ENCODE results near the gene SREK1IP1.

DNA sequence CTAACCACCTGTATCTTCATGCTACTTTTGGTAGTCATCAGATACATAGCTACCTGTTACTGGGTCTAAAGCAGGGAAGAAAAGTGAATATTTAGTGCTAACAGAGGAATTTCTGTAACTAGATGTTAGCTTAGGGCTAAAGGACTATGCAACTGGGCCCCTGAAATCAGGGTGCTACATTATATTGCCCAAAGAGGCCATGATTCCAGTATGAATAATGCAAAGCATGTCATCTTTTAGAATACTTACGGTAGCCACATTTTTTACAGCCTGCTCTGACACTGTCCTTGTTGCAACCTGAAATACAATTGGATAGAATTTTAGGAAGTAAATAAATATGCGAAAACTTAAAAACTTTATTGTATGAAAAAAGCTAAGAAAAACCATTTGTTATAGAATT lies 14.4 kb downstream of the SREK1IP1 start:
- TF ChIP-seq ZFP30 (CRISPR knock-in tag; IDR thresholded peaks at IDR 0.05) (no peak), TCF4 (CRISPR knock-in tag; IDR thresholded peaks at IDR 0.05; ENCODE audit: borderline replicate concordance) (no peak), RARB (CRISPR knock-in tag; IDR thresholded peaks at IDR 0.05) (no peak), ZFP3 (CRISPR knock-in tag; IDR thresholded peaks at IDR 0.05) (no peak), ZC3H10 (CRISPR knock-in tag; IDR thresholded peaks at IDR 0.05) (no peak), BACH2 (CRISPR knock-in tag; IDR thresholded peaks at IDR 0.05; ENCODE audit: borderline replicate concordance) (no peak), GLIS3 (CRISPR knock-in tag; IDR thresholded peaks at IDR 0.05) (no peak)
- TF ChIP-seq, protein P1, sequence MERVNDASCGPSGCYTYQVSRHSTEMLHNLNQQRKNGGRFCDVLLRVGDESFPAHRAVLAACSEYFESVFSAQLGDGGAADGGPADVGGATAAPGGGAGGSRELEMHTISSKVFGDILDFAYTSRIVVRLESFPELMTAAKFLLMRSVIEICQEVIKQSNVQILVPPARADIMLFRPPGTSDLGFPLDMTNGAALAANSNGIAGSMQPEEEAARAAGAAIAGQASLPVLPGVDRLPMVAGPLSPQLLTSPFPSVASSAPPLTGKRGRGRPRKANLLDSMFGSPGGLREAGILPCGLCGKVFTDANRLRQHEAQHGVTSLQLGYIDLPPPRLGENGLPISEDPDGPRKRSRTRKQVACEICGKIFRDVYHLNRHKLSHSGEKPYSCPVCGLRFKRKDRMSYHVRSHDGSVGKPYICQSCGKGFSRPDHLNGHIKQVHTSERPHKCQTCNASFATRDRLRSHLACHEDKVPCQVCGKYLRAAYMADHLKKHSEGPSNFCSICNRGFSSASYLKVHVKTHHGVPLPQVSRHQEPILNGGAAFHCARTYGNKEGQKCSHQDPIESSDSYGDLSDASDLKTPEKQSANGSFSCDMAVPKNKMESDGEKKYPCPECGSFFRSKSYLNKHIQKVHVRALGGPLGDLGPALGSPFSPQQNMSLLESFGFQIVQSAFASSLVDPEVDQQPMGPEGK (CRISPR knock-in tag; IDR thresholded peaks at IDR 0.05; ENCODE audit: borderline replicate concordance) = no peak
- TF ChIP-seq, protein P2, sequence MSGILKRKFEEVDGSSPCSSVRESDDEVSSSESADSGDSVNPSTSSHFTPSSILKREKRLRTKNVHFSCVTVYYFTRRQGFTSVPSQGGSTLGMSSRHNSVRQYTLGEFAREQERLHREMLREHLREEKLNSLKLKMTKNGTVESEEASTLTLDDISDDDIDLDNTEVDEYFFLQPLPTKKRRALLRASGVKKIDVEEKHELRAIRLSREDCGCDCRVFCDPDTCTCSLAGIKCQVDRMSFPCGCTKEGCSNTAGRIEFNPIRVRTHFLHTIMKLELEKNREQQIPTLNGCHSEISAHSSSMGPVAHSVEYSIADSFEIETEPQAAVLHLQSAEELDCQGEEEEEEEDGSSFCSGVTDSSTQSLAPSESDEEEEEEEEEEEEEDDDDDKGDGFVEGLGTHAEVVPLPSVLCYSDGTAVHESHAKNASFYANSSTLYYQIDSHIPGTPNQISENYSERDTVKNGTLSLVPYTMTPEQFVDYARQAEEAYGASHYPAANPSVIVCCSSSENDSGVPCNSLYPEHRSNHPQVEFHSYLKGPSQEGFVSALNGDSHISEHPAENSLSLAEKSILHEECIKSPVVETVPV (CRISPR knock-in tag; IDR thresholded peaks at IDR 0.05) = no peak

Measured in SK-N-SH treated with all-trans-retinoic acid at 6 μM for 48 hours (cell line).